T-helper 17 cell (primary cell): ENCODE measurements around the gene SCGB2A2. TPM values are rescaled to one million over a fixed set of nuclear protein-coding genes. Genes with fewer than 3 reads are reported as not detected.

ENCODE experiments used
- ATAC-seq: fragments of 150-1000 bp; cut with Tn5 transposase; 2 replicates; pipeline ENCODE4 v1.10.0; 2021; ENCODE audit warnings: mild to moderate bottlenecking, moderate library complexity
- DNase-seq, 3 donors: peaks; one replicate each; pipeline versions ENCODE4 v3.0.0 to v3.0.0-alpha.2; 2020 to 2021
- H3K9me3 ChIP-seq: one replicate; pipeline ENCODE4 v1.7.0; 2013; ENCODE audit warnings: low read length, mild to moderate bottlenecking; ENCODE audit not compliant: control insufficient read depth, poor library complexity, severe bottlenecking
- H3K27ac Mint-ChIP-seq: one replicate; pipeline ENCODE4 v1.8.0; 2022; ENCODE audit warnings: mild to moderate bottlenecking, moderate library complexity, mixed read lengths
- H3K27me3 Mint-ChIP-seq: one replicate; pipeline ENCODE4 v1.8.0; 2022; ENCODE audit warnings: mixed read lengths
- H3K36me3 Mint-ChIP-seq: one replicate; pipeline ENCODE4 v1.8.0; 2022; ENCODE audit warnings: low read depth, mixed read lengths
- H3K4me1 Mint-ChIP-seq: one replicate; pipeline ENCODE4 v1.8.0; 2022; ENCODE audit warnings: mild to moderate bottlenecking, mixed read lengths
- H3K4me3 Mint-ChIP-seq: one replicate; pipeline ENCODE4 v1.8.0; 2022; ENCODE audit warnings: mild to moderate bottlenecking, moderate library complexity, mixed read lengths
- total RNA-seq, 4 donors: library from RNA in 2 of 4; stranded (reverse) in 2 of 4; gene quantifications; one replicate each; pipeline ENCODE4 v1.2.3 and lab custom pipeline; 2022 to 2026

The SCGB2A2 gene
- total RNA-seq (not detected), total RNA-seq (lab: John Stamatoyannopoulos, UW) (0 reads per million in 2 donors)

GRCh38 chr11:62269654-62270278, at the start of gene SCGB2A2:
Gene SCGB2A2 (plus strand): TSS chr11:62270158. CDS start chr11:62270217, 59 bp downstream.
- Mint-ChIP-seq H3K4me1 (peaks cover 2% of the 10 kb centered on the region), H3K27me3 (peaks cover 63% of the 10 kb centered on the region), H3K36me3 (peaks cover 4% of the 10 kb centered on the region), H3K4me3 (no peak within 1 kb of the TSS), H3K27ac (no peak within 1 kb of the TSS)
- no peak for DNase-seq
- H3K9me3 ChIP-seq: no peaks in the 10 kb centered on the region
- no peak for ATAC-seq

GRCh38 chr11:62221498-62221897, 48.5 kb upstream of the SCGB2A2 start:
- DNase-seq (no peak), ATAC-seq (no peak)
- Mint-ChIP-seq H3K36me3 (no peaks in the 10 kb centered on the region), H3K4me1 (no peaks in the 10 kb centered on the region), H3K27ac (no peak overlapping the region), H3K4me3 (no peak overlapping the region), H3K27me3 (peaks cover 11% of the 10 kb centered on the region)
- H3K9me3 ChIP-seq: peaks cover 5% of the 10 kb centered on the region

- H3K4me1 Mint-ChIP-seq: no peaks in the 10 kb centered on the region
- ATAC-seq: no peak
- no peaks in the 10 kb centered on the region for H3K36me3 Mint-ChIP-seq
- no peak for DNase-seq
- H3K9me3 ChIP-seq: peaks cover 5% of the 10 kb centered on the region
- H3K27ac Mint-ChIP-seq: no peak overlapping the region
- no peak overlapping the region for H3K4me3 Mint-ChIP-seq
- no peaks in the 10 kb centered on the region for H3K27me3 Mint-ChIP-seq
These were observed 46.9 kb upstream of the SCGB2A2 start for GRCh38 chr11:62223095-62223494.

GRCh38 chr11:62233730-62234129, 36.2 kb upstream of the SCGB2A2 start:
- ATAC-seq: no peak
- Mint-ChIP-seq H3K36me3 (peaks cover 3% of the 10 kb centered on the region), H3K4me3 (no peak overlapping the region), H3K4me1 (no peaks in the 10 kb centered on the region), H3K27me3 (peaks cover 67% of the 10 kb centered on the region), H3K27ac (no peak overlapping the region)
- H3K9me3 ChIP-seq: no peaks in the 10 kb centered on the region
- no peak for DNase-seq

- H3K27me3 Mint-ChIP-seq: peaks cover 65% of the 10 kb centered on the region
These were observed 33.8 kb upstream of the SCGB2A2 start for GRCh38 chr11:62236187-62236586.

GRCh38 chr11:62237499-62237898, 32.5 kb upstream of the SCGB2A2 start:
- H3K9me3 ChIP-seq: no peaks in the 10 kb centered on the region
- no peak for DNase-seq
- no peak overlapping the region for H3K4me3 Mint-ChIP-seq
- no peaks in the 10 kb centered on the region for H3K4me1 Mint-ChIP-seq
- ATAC-seq: no peak
- H3K27me3 Mint-ChIP-seq: peaks cover 70% of the 10 kb centered on the region
- H3K27ac Mint-ChIP-seq: no peak overlapping the region
- peaks cover 3% of the 10 kb centered on the region for H3K36me3 Mint-ChIP-seq

More at GRCh38 chr11:62236187-62236586, 33.8 kb upstream of the SCGB2A2 start:
- DNase-seq (no peak), ATAC-seq (no peak)
- H3K9me3 ChIP-seq: no peaks in the 10 kb centered on the region
- peaks cover 3% of the 10 kb centered on the region for H3K36me3 Mint-ChIP-seq
- H3K27ac Mint-ChIP-seq: no peak overlapping the region
- no peak overlapping the region for H3K4me3 Mint-ChIP-seq
- no peaks in the 10 kb centered on the region for H3K4me1 Mint-ChIP-seq

GRCh38 chr11:62238151-62238550, 31.8 kb upstream of the SCGB2A2 start:
- Mint-ChIP-seq H3K4me3 (no peak overlapping the region), H3K36me3 (peaks cover 3% of the 10 kb centered on the region), H3K27me3 (peaks cover 67% of the 10 kb centered on the region), H3K4me1 (no peaks in the 10 kb centered on the region), H3K27ac (no peak overlapping the region)
- H3K9me3 ChIP-seq: no peaks in the 10 kb centered on the region
- DNase-seq: no peak
- no peak for ATAC-seq

- H3K9me3 ChIP-seq: no peaks in the 10 kb centered on the region
- DNase-seq (no peak), ATAC-seq (no peak)
- Mint-ChIP-seq H3K36me3 (peaks cover 3% of the 10 kb centered on the region), H3K27ac (no peak overlapping the region), H3K4me3 (no peak overlapping the region), H3K4me1 (no peaks in the 10 kb centered on the region), H3K27me3 (peaks cover 76% of the 10 kb centered on the region)
These were observed 28.9 kb upstream of the SCGB2A2 start for GRCh38 chr11:62241095-62241494.

- no peak within 1 kb of the TSS for H3K27ac Mint-ChIP-seq
- peaks cover 82% of the 10 kb centered on the region for H3K27me3 Mint-ChIP-seq
- H3K36me3 Mint-ChIP-seq: peaks cover 3% of the 10 kb centered on the region
- DNase-seq (no peak), ATAC-seq (no peak)
- H3K4me3 Mint-ChIP-seq: no peak within 1 kb of the TSS
- H3K9me3 ChIP-seq: no peaks in the 10 kb centered on the region
- no peaks in the 10 kb centered on the region for H3K4me1 Mint-ChIP-seq
These were observed 27.9 kb upstream of the SCGB2A2 start, which contains the start of gene SCGB1D2 for GRCh38 chr11:62242021-62242420. Gene SCGB1D2 (plus strand): TSS chr11:62242239. CDS start chr11:62242308, 69 bp downstream.

GRCh38 chr11:62245271-62245753, 24.6 kb upstream of the SCGB2A2 start:
- Mint-ChIP-seq H3K27ac (no peak overlapping the region), H3K27me3 (peaks cover 57% of the 10 kb centered on the region), H3K36me3 (no peaks in the 10 kb centered on the region), H3K4me3 (no peak overlapping the region), H3K4me1 (no peaks in the 10 kb centered on the region)
- ATAC-seq: no peak
- DNase-seq: no peak
- H3K9me3 ChIP-seq: no peaks in the 10 kb centered on the region

GRCh38 chr11:62251698-62252097, 18.3 kb upstream of the SCGB2A2 start:
- H3K4me1 Mint-ChIP-seq: no peaks in the 10 kb centered on the region
- no peak for DNase-seq
- no peak overlapping the region for H3K27ac Mint-ChIP-seq
- no peak overlapping the region for H3K4me3 Mint-ChIP-seq
- H3K9me3 ChIP-seq: peaks cover 17% of the 10 kb centered on the region
- ATAC-seq: no peak
- H3K27me3 Mint-ChIP-seq: peaks cover 10% of the 10 kb centered on the region
- H3K36me3 Mint-ChIP-seq: peaks cover 4% of the 10 kb centered on the region

GRCh38 chr11:62253999-62254542, 15.9 kb upstream of the SCGB2A2 start:
- peaks cover 17% of the 10 kb centered on the region for H3K9me3 ChIP-seq
- Mint-ChIP-seq H3K4me3 (no peak overlapping the region), H3K36me3 (peaks cover 4% of the 10 kb centered on the region), H3K4me1 (no peaks in the 10 kb centered on the region), H3K27ac (no peak overlapping the region), H3K27me3 (peaks cover 18% of the 10 kb centered on the region)
- DNase-seq (no peak), ATAC-seq (no peak)

GRCh38 chr11:62256281-62256680, 13.7 kb upstream of the SCGB2A2 start:
- no peaks in the 10 kb centered on the region for H3K4me1 Mint-ChIP-seq

More at GRCh38 chr11:62256281-62256680, 13.7 kb upstream of the SCGB2A2 start:
- Mint-ChIP-seq H3K36me3 (peaks cover 4% of the 10 kb centered on the region), H3K27ac (no peak overlapping the region), H3K27me3 (peaks cover 24% of the 10 kb centered on the region), H3K4me3 (no peak overlapping the region)
- H3K9me3 ChIP-seq: peaks cover 7% of the 10 kb centered on the region
- DNase-seq (no peak), ATAC-seq (no peak)
